Thyroid gland (tissue), 4 donors: ENCODE data around the gene ZYX.
"Not testable (repeated sequence)": the region's sequence is repeated elsewhere in the genome, so short reads cannot be mapped to it uniquely, and the experiment has no call there.

Experiments used
- POLR2A ChIP-seq, 2 donors: fragments of 450-650 bp; IDR thresholded peaks; one replicate each; pipeline ENCODE4 v1.6.1; 2017; ENCODE audit warnings: antibody characterized with exemption in 2 of 2, mild to moderate bottlenecking in 2 of 2, moderate library complexity in 1 of 2
- TF ChIP-seq, protein P1 (sequence below), 6 experiments: fragments of 200-600 bp in 3 of 6; fragments of 450-650 bp in 3 of 6; sonication (generic) in 3 of 6; IDR thresholded peaks; one replicate each; pipeline ENCODE4 v1.5.1; 2016 to 2019; ENCODE audit warnings: antibody characterized with exemption in 6 of 6, mild to moderate bottlenecking in 2 of 6, inconsistent platforms in 1 of 6, moderate library complexity in 1 of 6

DNA sequence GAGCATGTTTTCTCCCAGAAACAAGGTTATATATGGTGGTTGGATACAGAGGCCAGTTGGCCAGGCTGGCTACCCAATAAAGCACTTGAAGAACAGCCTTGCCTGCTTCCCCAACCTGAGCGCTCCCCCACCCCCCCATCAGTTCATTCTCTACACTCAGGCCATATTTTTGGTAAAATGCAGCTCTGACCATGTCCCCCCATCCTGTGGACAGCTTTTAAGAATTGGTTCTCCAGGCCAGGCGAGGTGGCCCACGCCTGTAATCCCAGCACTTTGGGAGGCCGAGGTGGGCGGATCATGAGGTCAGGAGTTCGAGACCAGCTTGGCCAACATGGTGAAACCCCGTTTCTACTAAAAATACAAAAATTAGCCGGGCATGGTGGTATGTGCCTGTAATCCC, 11.3 kb downstream of the ZYX start:
- TF ChIP-seq, protein P1, sequence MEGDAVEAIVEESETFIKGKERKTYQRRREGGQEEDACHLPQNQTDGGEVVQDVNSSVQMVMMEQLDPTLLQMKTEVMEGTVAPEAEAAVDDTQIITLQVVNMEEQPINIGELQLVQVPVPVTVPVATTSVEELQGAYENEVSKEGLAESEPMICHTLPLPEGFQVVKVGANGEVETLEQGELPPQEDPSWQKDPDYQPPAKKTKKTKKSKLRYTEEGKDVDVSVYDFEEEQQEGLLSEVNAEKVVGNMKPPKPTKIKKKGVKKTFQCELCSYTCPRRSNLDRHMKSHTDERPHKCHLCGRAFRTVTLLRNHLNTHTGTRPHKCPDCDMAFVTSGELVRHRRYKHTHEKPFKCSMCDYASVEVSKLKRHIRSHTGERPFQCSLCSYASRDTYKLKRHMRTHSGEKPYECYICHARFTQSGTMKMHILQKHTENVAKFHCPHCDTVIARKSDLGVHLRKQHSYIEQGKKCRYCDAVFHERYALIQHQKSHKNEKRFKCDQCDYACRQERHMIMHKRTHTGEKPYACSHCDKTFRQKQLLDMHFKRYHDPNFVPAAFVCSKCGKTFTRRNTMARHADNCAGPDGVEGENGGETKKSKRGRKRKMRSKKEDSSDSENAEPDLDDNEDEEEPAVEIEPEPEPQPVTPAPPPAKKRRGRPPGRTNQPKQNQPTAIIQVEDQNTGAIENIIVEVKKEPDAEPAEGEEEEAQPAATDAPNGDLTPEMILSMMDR (IDR thresholded peaks at IDR 0.05), result not testable (repeated sequence)
- not testable (repeated sequence) for TF ChIP-seq POLR2A (IDR thresholded peaks at IDR 0.05)
